ENCODE data around the gene NHLRC2.

The NHLRC2 gene

GRCh38 chr10:113965683-113966082 lies 111.2 kb downstream of the NHLRC2 start:
- no peaks in the 10 kb centered on the region for H3K27me3 ChIP-seq (ENCODE audit: insufficient read depth, low read depth)
- no peak overlapping the region for H3K27ac ChIP-seq
- peak overlapping the region; percentile 34; the same call in 1 of the 2 replicates for H3K4me2 ChIP-seq
- H3K4me3 ChIP-seq (IDR thresholded peaks at IDR 0.05; ENCODE audit: insufficient read depth, low read depth, low read length) = no peak overlapping the region
- no peak overlapping the region for H3K9ac ChIP-seq
- H3K4me1 ChIP-seq (ENCODE audit: low read depth, poor library complexity, severe bottlenecking) = peaks cover 58% of the 10 kb centered on the region
- H3K79me2 ChIP-seq (ENCODE audit: insufficient read depth, low read depth) = no peaks in the 10 kb centered on the region
- TF ChIP-seq CTCF (conservative IDR thresholded peaks at IDR 0.05; ENCODE audit: low read depth, low read length) = no peak
- H3K36me3 ChIP-seq (ENCODE audit: insufficient read depth) = no peaks in the 10 kb centered on the region
- H2AFZ ChIP-seq (ENCODE audit: low read depth) = no peak overlapping the region
- H4K20me1 ChIP-seq (ENCODE audit: insufficient read depth) = no peaks in the 10 kb centered on the region
